K562 (cell line): ENCODE results near the gene PHKA2. TPM values are rescaled to one million over a fixed set of nuclear protein-coding genes. Genes with fewer than 3 reads are reported as not detected.

Source experiments
- ARHGAP35 ChIP-seq: fragments of 450-650 bp; IDR thresholded peaks from 2 replicates; pipeline ENCODE4 v1.6.1; 2018; ENCODE audit not compliant: partially characterized antibody
- CHCHD3 ChIP-seq: fragments of 250-450 bp; sonication (Bioruptor Pico); IDR thresholded peaks from 2 replicates; pipeline ENCODE4 v2.1.2; 2022; ENCODE audit warnings: mild to moderate bottlenecking
- ELF4 ChIP-seq: fragments of 450-650 bp; formaldehyde crosslinking; IDR thresholded peaks from 2 replicates; pipeline ENCODE4 v1.4.0; 2022; ENCODE audit warnings: missing genetic modification characterization
- GMEB1 ChIP-seq: fragments of 250-450 bp; sonication (Bioruptor Pico); IDR thresholded peaks from 2 replicates; pipeline ENCODE4 v1.4.0; 2020; ENCODE audit warnings: mild to moderate bottlenecking
- HNRNPLL ChIP-seq: fragments of 200-400 bp; formaldehyde crosslinking; IDR thresholded peaks from 2 replicates; pipeline ENCODE4 v1.6.1; 2017; ENCODE audit warnings: low read length, low read depth, mild to moderate bottlenecking; ENCODE audit not compliant: poor library complexity, severe bottlenecking
- MCM3 ChIP-seq: fragments of 450-650 bp; IDR thresholded peaks from 2 replicates; pipeline ENCODE4 v1.6.1; 2016
- NONO ChIP-seq, 2 experiments: fragments of 200-400 bp in 1 of 2; fragments of 450-650 bp in 1 of 2; formaldehyde crosslinking in 1 of 2; IDR thresholded peaks; 2 replicates each; pipeline ENCODE4 v1.6.1; 2017; ENCODE audit warnings: low read depth in 2 of 2, mild to moderate bottlenecking in 2 of 2, moderate library complexity in 2 of 2, low read length in 1 of 2
- PHB ChIP-seq: fragments of 250-450 bp; sonication (Bioruptor Pico); IDR thresholded peaks from 2 replicates; pipeline ENCODE4 v1.5.0; 2021
- PHB2 ChIP-seq: fragments of 450-650 bp; IDR thresholded peaks from 2 replicates; pipeline ENCODE4 v1.6.1; 2017; ENCODE audit warnings: low read depth
- PHF20 ChIP-seq: fragments of 450-650 bp; IDR thresholded peaks from 2 replicates; pipeline ENCODE4 v1.6.1; 2018; ENCODE audit not compliant: partially characterized antibody
- SMC3 ChIP-seq: conservative IDR thresholded peaks from 2 replicates; pipeline ENCODE4 v1.6.1; 2011; ENCODE audit warnings: low read depth, low read length, improper control_type of control experiment; ENCODE audit not compliant: insufficient read depth
- TCFL5 ChIP-seq: fragments of 250-450 bp; sonication (Bioruptor Pico); conservative IDR thresholded peaks from 2 replicates; pipeline ENCODE4 v1.6.1; 2021; ENCODE audit warnings: mild to moderate bottlenecking, moderate library complexity, matching md5 sums
- XRCC5 ChIP-seq: fragments of 200-400 bp; formaldehyde crosslinking; IDR thresholded peaks from 2 replicates; pipeline ENCODE4 v1.6.1; 2017; ENCODE audit warnings: low read depth, mild to moderate bottlenecking, low read length
- ZFP36 ChIP-seq: fragments of 150-350 bp; IDR thresholded peaks from 2 replicates; pipeline ENCODE4 v1.6.1; 2018; ENCODE audit warnings: low read length, low read depth; ENCODE audit not compliant: partially characterized antibody
- ZNF121 ChIP-seq: sonication (generic); formaldehyde crosslinking; conservative IDR thresholded peaks from 2 replicates; pipeline ENCODE4 v1.8.0; 2022; ENCODE audit warnings: missing genetic modification reagents
- ZNF140 ChIP-seq: fragments of 250-450 bp; sonication (Bioruptor Pico); IDR thresholded peaks from 2 replicates; pipeline ENCODE4 v1.8.0; 2021; ENCODE audit warnings: moderate library complexity, mild to moderate bottlenecking, inconsistent platforms
- ZNF174 ChIP-seq: fragments of 250-450 bp; sonication (Bioruptor Pico); IDR thresholded peaks from 2 replicates; pipeline ENCODE4 v1.4.0; 2020; ENCODE audit warnings: mild to moderate bottlenecking
- ZNF175 ChIP-seq: fragments of 200-800 bp; sonication (Bioruptor generic); IDR thresholded peaks from 2 replicates; pipeline ENCODE4 v1.6.1; 2016; ENCODE audit warnings: low read depth, mild to moderate bottlenecking, missing genetic modification characterization, missing compliant biosample characterization
- ZNF347 ChIP-seq: fragments of 450-650 bp; formaldehyde crosslinking; IDR thresholded peaks from 2 replicates; pipeline ENCODE4 v1.4.0; 2020; ENCODE audit warnings: low read depth, mild to moderate bottlenecking, moderate library complexity
- ZSCAN29 ChIP-seq: fragments of 450-650 bp; IDR thresholded peaks from 2 replicates; pipeline ENCODE4 v1.6.1; 2017
- polyA plus RNA-seq, 8 experiments: library from polyadenylated mRNA; depleted of rRNA in 4 of 8; stranded (reverse) in 5 of 8; unstranded in 3 of 8; fragments of >200 nt; fragmentation: Nextera tagmentation in 2 of 8; fragmentation: Illumina TruSeq in 1 of 8; extraction: Ambion mirVana in 2 of 8; extraction: Trizol in 1 of 8; gene quantifications; 2 replicates each; pipeline versions ENCODE4 v1.2.1 to v1.2.3, GENCODE V29; 2011 to 2014; ENCODE audit warnings: inconsistent platforms in 1 of 8, missing spikeins in 1 of 8
- total RNA-seq, 7 experiments: library from RNA; depleted of rRNA in 6 of 7; stranded (reverse); fragments of >200 nt in 6 of 7; fragmentation: Illumina TruSeq in 2 of 7; extraction: Trizol in 2 of 7; gene quantifications; 2 replicates each; pipeline versions ENCODE4 v1.2.1 to v1.2.3, GENCODE V29; 2011 to 2021; ENCODE audit warnings: low replicate concordance in 1 of 7
- TF ChIP-seq, protein P1 (sequence below): fragments of 450-650 bp; IDR thresholded peaks from 2 replicates; pipeline ENCODE4 v1.6.1; 2017; ENCODE audit warnings: antibody characterized with exemption
- TF ChIP-seq, protein P2 (sequence below): sonication (generic); formaldehyde crosslinking; IDR thresholded peaks from 2 replicates; pipeline ENCODE4 v1.4.0; 2020; ENCODE audit warnings: mild to moderate bottlenecking, missing genetic modification reagents
- TF ChIP-seq, protein P3 (sequence below): fragments of 450-650 bp; IDR thresholded peaks from 2 replicates; pipeline ENCODE4 v1.6.1; 2016
- TF ChIP-seq, protein P4 (sequence below): fragments of 250-450 bp; sonication (Bioruptor Pico); IDR thresholded peaks from 2 replicates; pipeline ENCODE4 v1.9.0; 2021; ENCODE audit warnings: mild to moderate bottlenecking

Gene PHKA2
- total and polyA plus RNA-seq, 9 of the 15 experiments (the other 6 are each of a cell fraction or from before 2014, with no cell fraction given) = 2.8 to 33.1 (median 20.3) TPM

GRCh38 chrX:18983666-18984380 lies at the start of gene PHKA2 (continued):
- TF ChIP-seq ZNF175 (CRISPR knock-in tag) = no peak
- no peak for TF ChIP-seq ZNF174
- TF ChIP-seq ZNF121 (CRISPR knock-in tag) = no peak
- TF ChIP-seq ZNF140 = no peak
- no peak for TF ChIP-seq PHB2
- no peak for TF ChIP-seq ZFP36
- no peak for TF ChIP-seq NONO (IDR thresholded peaks at IDR 0.05; ENCODE audit: low read depth in 2 of 2, low read length in 1 of 2)
- 0 out of 2 replicates have a peak, but pooled peaks have one; percentile 38 for TF ChIP-seq XRCC5
- TF ChIP-seq, protein P1, sequence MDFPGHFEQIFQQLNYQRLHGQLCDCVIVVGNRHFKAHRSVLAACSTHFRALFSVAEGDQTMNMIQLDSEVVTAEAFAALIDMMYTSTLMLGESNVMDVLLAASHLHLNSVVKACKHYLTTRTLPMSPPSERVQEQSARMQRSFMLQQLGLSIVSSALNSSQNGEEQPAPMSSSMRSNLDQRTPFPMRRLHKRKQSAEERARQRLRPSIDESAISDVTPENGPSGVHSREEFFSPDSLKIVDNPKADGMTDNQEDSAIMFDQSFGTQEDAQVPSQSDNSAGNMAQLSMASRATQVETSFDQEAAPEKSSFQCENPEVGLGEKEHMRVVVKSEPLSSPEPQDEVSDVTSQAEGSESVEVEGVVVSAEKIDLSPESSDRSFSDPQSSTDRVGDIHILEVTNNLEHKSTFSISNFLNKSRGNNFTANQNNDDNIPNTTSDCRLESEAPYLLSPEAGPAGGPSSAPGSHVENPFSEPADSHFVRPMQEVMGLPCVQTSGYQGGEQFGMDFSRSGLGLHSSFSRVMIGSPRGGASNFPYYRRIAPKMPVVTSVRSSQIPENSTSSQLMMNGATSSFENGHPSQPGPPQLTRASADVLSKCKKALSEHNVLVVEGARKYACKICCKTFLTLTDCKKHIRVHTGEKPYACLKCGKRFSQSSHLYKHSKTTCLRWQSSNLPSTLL = no peak
- no peak for TF ChIP-seq HNRNPLL
- TF ChIP-seq SMC3 = no peak
- TF ChIP-seq ELF4 (CRISPR knock-in tag) = no peak
- TF ChIP-seq, protein P2, sequence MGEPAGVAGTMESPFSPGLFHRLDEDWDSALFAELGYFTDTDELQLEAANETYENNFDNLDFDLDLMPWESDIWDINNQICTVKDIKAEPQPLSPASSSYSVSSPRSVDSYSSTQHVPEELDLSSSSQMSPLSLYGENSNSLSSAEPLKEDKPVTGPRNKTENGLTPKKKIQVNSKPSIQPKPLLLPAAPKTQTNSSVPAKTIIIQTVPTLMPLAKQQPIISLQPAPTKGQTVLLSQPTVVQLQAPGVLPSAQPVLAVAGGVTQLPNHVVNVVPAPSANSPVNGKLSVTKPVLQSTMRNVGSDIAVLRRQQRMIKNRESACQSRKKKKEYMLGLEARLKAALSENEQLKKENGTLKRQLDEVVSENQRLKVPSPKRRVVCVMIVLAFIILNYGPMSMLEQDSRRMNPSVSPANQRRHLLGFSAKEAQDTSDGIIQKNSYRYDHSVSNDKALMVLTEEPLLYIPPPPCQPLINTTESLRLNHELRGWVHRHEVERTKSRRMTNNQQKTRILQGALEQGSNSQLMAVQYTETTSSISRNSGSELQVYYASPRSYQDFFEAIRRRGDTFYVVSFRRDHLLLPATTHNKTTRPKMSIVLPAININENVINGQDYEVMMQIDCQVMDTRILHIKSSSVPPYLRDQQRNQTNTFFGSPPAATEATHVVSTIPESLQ (CRISPR knock-in tag) = no peak
- peak; percentile 35 for TF ChIP-seq PHF20
- no peak for TF ChIP-seq ZSCAN29
- TF ChIP-seq MCM3 = no peak
- TF ChIP-seq TCFL5 = no peak
- TF ChIP-seq GMEB1 = no peak
- TF ChIP-seq CHCHD3 (CRISPR knock-in tag) = no peak
- TF ChIP-seq PHB (CRISPR knock-in tag) = no peak
- TF ChIP-seq ARHGAP35 = no peak
- TF ChIP-seq, protein P3, sequence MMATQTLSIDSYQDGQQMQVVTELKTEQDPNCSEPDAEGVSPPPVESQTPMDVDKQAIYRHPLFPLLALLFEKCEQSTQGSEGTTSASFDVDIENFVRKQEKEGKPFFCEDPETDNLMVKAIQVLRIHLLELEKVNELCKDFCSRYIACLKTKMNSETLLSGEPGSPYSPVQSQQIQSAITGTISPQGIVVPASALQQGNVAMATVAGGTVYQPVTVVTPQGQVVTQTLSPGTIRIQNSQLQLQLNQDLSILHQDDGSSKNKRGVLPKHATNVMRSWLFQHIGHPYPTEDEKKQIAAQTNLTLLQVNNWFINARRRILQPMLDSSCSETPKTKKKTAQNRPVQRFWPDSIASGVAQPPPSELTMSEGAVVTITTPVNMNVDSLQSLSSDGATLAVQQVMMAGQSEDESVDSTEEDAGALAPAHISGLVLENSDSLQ = no peak
- TF ChIP-seq ZNF347 = no peak
- TF ChIP-seq, protein P4, sequence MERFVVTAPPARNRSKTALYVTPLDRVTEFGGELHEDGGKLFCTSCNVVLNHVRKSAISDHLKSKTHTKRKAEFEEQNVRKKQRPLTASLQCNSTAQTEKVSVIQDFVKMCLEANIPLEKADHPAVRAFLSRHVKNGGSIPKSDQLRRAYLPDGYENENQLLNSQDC = no peak
